Activated T-cell treated with anti-CD3 and anti-CD28 coated beads for 1 hour (primary cell): ENCODE data around the gene GPC6.

Source experiments
- DNase-seq: peaks from one replicate; pipeline ENCODE4 v3.0.0-alpha.2; 2020; ENCODE audit warnings: low read depth

The GPC6 gene

GRCh38 chr13:94169454-94170144, 943.0 kb downstream of the GPC6 start:
- DNase-seq, result no peak

GRCh38 chr13:94170145-94170571, 943.6 kb downstream of the GPC6 start:
- no peak for DNase-seq

- DNase-seq, result no peak
These were observed 945.8 kb downstream of the GPC6 start for GRCh38 chr13:94172416-94172815.

- no peak for DNase-seq
These were observed 946.8 kb downstream of the GPC6 start for GRCh38 chr13:94173312-94173854.

GRCh38 chr13:94174009-94174408, 947.4 kb downstream of the GPC6 start:
- DNase-seq, result no peak

- no peak for DNase-seq
These were observed 948.5 kb downstream of the GPC6 start for GRCh38 chr13:94175076-94175475.

- no peak for DNase-seq
These were observed 950.0 kb downstream of the GPC6 start for GRCh38 chr13:94176561-94176960.

GRCh38 chr13:94177041-94177440, 950.4 kb downstream of the GPC6 start:
- no peak for DNase-seq

GRCh38 chr13:94178625-94179244, 952.1 kb downstream of the GPC6 start:
- DNase-seq, result no peak

- DNase-seq, result no peak
These were observed 955.0 kb downstream of the GPC6 start for GRCh38 chr13:94181461-94182107.

- no peak for DNase-seq
These were observed 955.7 kb downstream of the GPC6 start for GRCh38 chr13:94182185-94182761.

- DNase-seq, result no peak
These were observed 959.9 kb downstream of the GPC6 start for GRCh38 chr13:94186470-94186869.

- DNase-seq, result no peak
These were observed 961.7 kb downstream of the GPC6 start for GRCh38 chr13:94188201-94188854.

- DNase-seq, result no peak
These were observed 965.9 kb downstream of the GPC6 start for GRCh38 chr13:94192431-94192975.

GRCh38 chr13:94195715-94196114, 969.1 kb downstream of the GPC6 start:
- no peak for DNase-seq

- DNase-seq, result no peak
These were observed 969.8 kb downstream of the GPC6 start for GRCh38 chr13:94196413-94196812.

GRCh38 chr13:94198681-94199080, 972.1 kb downstream of the GPC6 start:
- DNase-seq, result no peak

GRCh38 chr13:94199135-94199534, 972.5 kb downstream of the GPC6 start:
- DNase-seq, result no peak

- DNase-seq, result no peak
These were observed 974.4 kb downstream of the GPC6 start for GRCh38 chr13:94201022-94201421.

- no peak for DNase-seq
These were observed 977.6 kb downstream of the GPC6 start for GRCh38 chr13:94204163-94204562.

GRCh38 chr13:94204946-94205345, 978.3 kb downstream of the GPC6 start:
- no peak for DNase-seq

GRCh38 chr13:94205896-94206295, 979.3 kb downstream of the GPC6 start:
- DNase-seq, result no peak
